GM12878 (cell line): Measurements from ENCODE around the gene PSMD4. TPM values are rescaled to one million over a fixed set of nuclear protein-coding genes. Genes with fewer than 3 reads are reported as not detected.

ENCODE experiments used
- ATAC-seq: fragments of 200-7000 bp; cut with Tn5 transposase; 3 replicates; pipeline ENCODE4 v1.9.1; 2020; ENCODE audit warnings: mild to moderate bottlenecking, moderate library complexity
- BruUV-seq: library from RNA; stranded (reverse); fragments of 400-500 nt; replicated peaks from 2 replicates; lab custom pipeline; 2021; lab: Mats Ljungman, UMichigan
- CTCF ChIA-PET: fragments of 300-600 bp; sonication (Branson Sonifier 250); formaldehyde crosslinking; extraction: SDS; loops from one replicate; lab custom pipeline; 2021; ENCODE audit warnings: inconsistent platforms; lab: Yijun Ruan, JAX
- POLR2A ChIA-PET: fragments of 350-600 bp; formaldehyde crosslinking; extraction: SDS; loops from one replicate; lab custom pipeline; 2021; ENCODE audit warnings: inconsistent platforms; lab: Charles Lee
- RAD21 ChIA-PET: fragments of 300-600 bp; sonication (Branson Sonifier 250); formaldehyde crosslinking; loops from one replicate; lab custom pipeline; 2023; ENCODE audit warnings: antibody characterized with exemption; ENCODE audit not compliant: unreplicated experiment; lab: Charles Lee
- SMC1A ChIA-PET: fragments of 300-600 bp; sonication (Branson Sonifier 250); formaldehyde crosslinking; loops from one replicate; lab custom pipeline; 2023; ENCODE audit not compliant: unreplicated experiment, uncharacterized antibody; lab: Charles Lee
- DNase-seq: peaks from one replicate; pipeline ENCODE4 v3.0.0-alpha.2; 2011; ENCODE audit warnings: low read depth, low spot score
- FAIRE-seq: peaks from 3 replicates; lab custom pipeline; 2011; peaks lifted over from hg19 to GRCh38; lab: Jason Lieb, UNC
- H2AFZ ChIP-seq: 2 replicates; pipeline ENCODE4 v1.6.0; 2011; ENCODE audit warnings: low read depth, low read length, control low read depth; ENCODE audit not compliant: control insufficient read depth
- H3K27ac ChIP-seq: 2 replicates; pipeline ENCODE4 v1.5.1; 2011; ENCODE audit warnings: control low read depth; ENCODE audit not compliant: control insufficient read depth, insufficient read depth
- H3K27me3 ChIP-seq, 2 experiments: replicated peaks in 1 of 2; 2 replicates each; pipeline versions ENCODE4 v1.6.0 to v1.6.1; 2011; ENCODE audit warnings: low read length in 1 of 2; ENCODE audit not compliant: control insufficient read depth in 2 of 2, insufficient read depth in 2 of 2
- H3K36me3 ChIP-seq, 2 experiments: 2 replicates each; pipeline ENCODE4 v1.5.1; 2011; ENCODE audit warnings: low read length in 1 of 2; ENCODE audit not compliant: control insufficient read depth in 2 of 2, insufficient read depth in 2 of 2
- H3K4me1 ChIP-seq: 2 replicates; pipeline ENCODE4 v1.6.1; 2011; ENCODE audit warnings: mild to moderate bottlenecking, low read length, moderate library complexity, mixed read lengths; ENCODE audit not compliant: control insufficient read depth, insufficient read depth
- H3K4me2 ChIP-seq: 2 replicates; pipeline ENCODE4 v1.6.0; 2011; ENCODE audit warnings: control low read depth; ENCODE audit not compliant: control insufficient read depth, insufficient read depth
- H3K4me3 ChIP-seq: fragments of 200-600 bp; sonication (generic); 2 replicates; pipeline ENCODE4 v1.5.1; 2016
- H3K79me2 ChIP-seq: 2 replicates; pipeline ENCODE4 v1.6.0; 2011; ENCODE audit warnings: low read length; ENCODE audit not compliant: control insufficient read depth, insufficient read depth
- H3K9ac ChIP-seq: 2 replicates; pipeline ENCODE4 v1.8.0; 2011; ENCODE audit warnings: low read length, control low read depth, mixed read lengths; ENCODE audit not compliant: control insufficient read depth, insufficient read depth
- H3K9me3 ChIP-seq: replicated peaks from 3 replicates; pipeline ENCODE4 v1.5.1; 2011; ENCODE audit warnings: mild to moderate bottlenecking, low read length; ENCODE audit not compliant: control insufficient read depth, insufficient read depth
- H4K20me1 ChIP-seq: 2 replicates; pipeline ENCODE4 v1.6.0; 2011; ENCODE audit not compliant: control insufficient read depth, insufficient read depth
- CREM ChIP-seq: IDR thresholded peaks from 2 replicates; pipeline ENCODE4 v1.6.1; 2014; ENCODE audit warnings: antibody characterized with exemption, low read depth
- E4F1 ChIP-seq: fragments of 450-650 bp; IDR thresholded peaks from 2 replicates; pipeline ENCODE4 v1.6.1; 2018; ENCODE audit warnings: borderline replicate concordance, mild to moderate bottlenecking; ENCODE audit not compliant: partially characterized antibody
- IRF5 ChIP-seq: fragments of 450-650 bp; IDR thresholded peaks from 2 replicates; pipeline ENCODE4 v1.6.1; 2017; ENCODE audit warnings: borderline replicate concordance
- NFXL1 ChIP-seq: fragments of 450-650 bp; IDR thresholded peaks from 2 replicates; pipeline ENCODE4 v1.6.1; 2017; ENCODE audit warnings: antibody characterized with exemption, mild to moderate bottlenecking, borderline replicate concordance
- NR2C1 ChIP-seq: fragments of 450-650 bp; IDR thresholded peaks from 2 replicates; pipeline ENCODE4 v1.6.1; 2017; ENCODE audit warnings: antibody characterized with exemption, mild to moderate bottlenecking, moderate library complexity
- SKIL ChIP-seq: fragments of 450-650 bp; IDR thresholded peaks from 2 replicates; pipeline ENCODE4 v1.6.1; 2017; ENCODE audit warnings: mild to moderate bottlenecking, low read depth, inconsistent platforms; ENCODE audit not compliant: poor library complexity, severe bottlenecking
- SPI1 ChIP-seq: IDR thresholded peaks from 2 replicates; pipeline ENCODE4 v1.6.1; 2011; ENCODE audit warnings: low read depth, mild to moderate bottlenecking, low read length, moderate library complexity, borderline replicate concordance; ENCODE audit not compliant: insufficient read depth
- WGBS: methylation state at CpG from one replicate; pipeline ENCODE4 v1.1.6; 2016; ENCODE audit warnings: low lambda C conversion rate; ENCODE audit not compliant: insufficient replicate concordance, insufficient coverage; ENCODE audit errors: missing lambda C conversion rate; 5-methylcytosine and 5-hydroxymethylcytosine counted together
- in situ Hi-C: fragments of 300-500 bp; cut with MboI; formaldehyde crosslinking; loops from 9 replicates; pipeline ENCODE4 v1.14.3; 2018; ENCODE audit warnings: mixed read lengths
- intact Hi-C: fragments of 100-400 bp; cut with micrococcal nuclease; formaldehyde crosslinking; loops from one replicate; pipeline ENCODE4 v1.14.2; 2022; ENCODE audit not compliant: unreplicated experiment
- polyA plus RNA-seq, 11 experiments: library from polyadenylated mRNA; depleted of rRNA in 4 of 11; unstranded in 6 of 11; stranded (reverse) in 5 of 11; fragments of >200 nt; fragmentation: Nextera tagmentation in 4 of 11; fragmentation: Illumina TruSeq in 1 of 11; extraction: Ambion mirVana in 4 of 11; extraction: Trizol in 1 of 11; gene quantifications; 1 replicate in 1 of 11; 2 replicates in 10 of 11; pipeline versions ENCODE4 v1.2.1 to v1.2.3, GENCODE V29; 2011 to 2016; ENCODE audit warnings: inconsistent platforms in 2 of 11, missing spikeins in 2 of 11, low read depth in 1 of 11
- total RNA-seq, 4 experiments: library from RNA; depleted of rRNA in 3 of 4; stranded (reverse); fragments of >200 nt in 3 of 4; fragmentation: Illumina TruSeq in 1 of 4; extraction: Trizol in 1 of 4; gene quantifications; 2 replicates each; pipeline versions ENCODE4 v1.2.1 to v1.2.3, GENCODE V29; 2013 to 2021

Gene PSMD4
- total and polyA plus RNA-seq, 10 of the 15 experiments (the other 5 are each of a cell fraction or from before 2014, with no cell fraction given) = 129 to 281 (median 188) TPM

GRCh38 chr1:151235235-151235634 is 19.3 kb upstream of the PSMD4 start:
- FAIRE-seq = no peak
- SMC1A ChIA-PET = no interaction called here
- POLR2A ChIA-PET = interaction anchor here (0.7 kb wide), 1 partner anchor 230 kb away, joined by 4 read pairs; no protein-coding TSS in a partner anchor

More at GRCh38 chr1:151235235-151235634, 19.3 kb upstream of the PSMD4 start:
- CTCF ChIA-PET = interaction anchor here (0.6 to 1.2 kb wide), 2 partner anchors 15 to 121 kb away, joined by 3 read pairs; no protein-coding TSS in a partner anchor
- WGBS = 91% methylated on average over 6 of the region's 6 CpGs
- no peaks in the 10 kb centered on the region for H3K27me3 ChIP-seq
- H4K20me1 ChIP-seq = no peaks in the 10 kb centered on the region
- H3K36me3 ChIP-seq = peaks cover 20 to 49% of the 10 kb centered on the region in 2 experiments
- no peaks in the 10 kb centered on the region for H3K79me2 ChIP-seq
- H3K9me3 ChIP-seq = no peaks in the 10 kb centered on the region
- no peak overlapping the region for H3K27ac ChIP-seq
- H3K4me3 ChIP-seq = no peak overlapping the region
- H2AFZ ChIP-seq = no peak overlapping the region
- ATAC-seq (no peak), DNase-seq (no peak)
- peaks cover 8% of the 10 kb centered on the region; the same call in 1 of the 2 replicates for H3K4me1 ChIP-seq
- intact Hi-C loops = no loop called here
- no peak overlapping the region for H3K4me2 ChIP-seq
- H3K9ac ChIP-seq = no peak overlapping the region
- RAD21 ChIA-PET = no interaction called here
- in situ Hi-C loops = no loop called here
- TF ChIP-seq E4F1 (no peak), NFXL1 (no peak), NR2C1 (no peak), SPI1 (no peak), SKIL (no peak), IRF5 (no peak), CREM (no peak)
- BruUV-seq = no TSS peak
